HG03066 (cell line): ENCODE measurements around the gene USE1.
"Not testable (repeated sequence)": the region's sequence is repeated elsewhere in the genome, so short reads cannot be mapped to it uniquely, and the experiment has no call there.

Source experiments
- ATAC-seq: cut with Tn5 transposase; IDR thresholded peaks from one replicate; pipeline ENCODE4 v1.9.1; 2021; ENCODE audit warnings: low read depth; ENCODE audit not compliant: unreplicated experiment

Gene USE1, protein sequence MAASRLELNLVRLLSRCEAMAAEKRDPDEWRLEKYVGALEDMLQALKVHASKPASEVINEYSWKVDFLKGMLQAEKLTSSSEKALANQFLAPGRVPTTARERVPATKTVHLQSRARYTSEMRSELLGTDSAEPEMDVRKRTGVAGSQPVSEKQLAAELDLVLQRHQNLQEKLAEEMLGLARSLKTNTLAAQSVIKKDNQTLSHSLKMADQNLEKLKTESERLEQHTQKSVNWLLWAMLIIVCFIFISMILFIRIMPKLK

DNA sequence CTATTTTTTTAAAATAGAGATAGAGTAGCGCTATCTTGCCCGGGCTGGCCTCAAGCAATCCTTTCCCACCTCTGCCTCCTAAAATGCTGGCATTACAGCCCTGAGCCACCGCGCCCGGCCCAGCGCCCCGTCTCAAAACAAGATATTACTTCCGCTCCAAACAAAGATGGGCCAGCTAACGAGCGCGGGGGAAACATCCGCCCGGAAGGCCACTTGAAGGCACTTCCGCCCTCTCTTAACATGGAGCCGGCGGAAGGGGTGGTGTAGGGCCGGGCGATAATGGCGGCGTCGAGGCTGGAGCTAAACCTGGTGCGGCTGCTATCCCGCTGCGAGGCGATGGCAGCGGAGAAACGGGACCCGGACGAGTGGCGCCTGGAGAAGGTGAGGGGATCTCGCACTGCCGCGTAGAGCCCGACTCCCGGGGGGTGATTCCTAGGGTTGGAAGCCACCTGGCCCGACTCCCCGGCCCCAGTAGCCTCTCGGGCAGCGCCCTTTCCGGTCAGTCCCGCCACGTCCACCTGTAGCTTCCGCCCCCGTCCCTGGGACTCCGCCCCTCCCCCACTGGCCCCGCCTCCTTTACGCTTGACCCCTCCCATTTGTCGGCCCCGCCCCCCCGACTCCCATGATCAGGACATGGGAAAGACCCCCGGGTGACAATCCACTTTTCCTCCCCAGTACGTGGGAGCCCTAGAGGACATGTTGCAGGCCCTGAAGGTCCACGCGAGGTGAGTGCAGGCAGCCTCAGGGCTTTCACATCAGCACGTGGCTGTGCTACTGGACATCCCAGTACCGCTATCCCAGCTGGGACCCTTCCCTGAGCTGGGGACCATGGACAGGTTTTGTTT is at the start of gene USE1:
USE1 (plus strand) TSS at position 231 of the 845 bp plus-strand sequence; CDS start at position 280, 49 bp downstream.
- peak; percentile 80 for ATAC-seq

DNA sequence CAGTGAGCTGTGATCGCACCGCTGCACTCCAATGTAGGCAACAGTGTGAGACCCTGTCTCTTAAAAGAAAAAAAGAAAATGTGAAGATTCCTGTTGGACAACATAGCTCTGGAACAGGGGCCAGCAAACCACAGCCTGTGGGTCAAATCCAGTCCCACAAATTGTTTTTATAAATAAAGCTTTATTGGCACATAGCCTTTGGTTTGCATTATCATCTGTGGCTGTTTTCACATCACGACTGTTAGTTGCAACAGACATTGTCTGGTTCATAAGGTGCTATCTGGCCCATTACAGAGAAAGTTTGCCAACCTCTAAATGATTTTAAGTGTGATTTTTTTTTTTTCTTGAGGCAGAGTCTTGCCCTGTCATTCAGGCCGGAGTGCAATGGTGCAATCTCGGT is 49.4 kb upstream of the USE1 start:
- no peak for ATAC-seq

DNA sequence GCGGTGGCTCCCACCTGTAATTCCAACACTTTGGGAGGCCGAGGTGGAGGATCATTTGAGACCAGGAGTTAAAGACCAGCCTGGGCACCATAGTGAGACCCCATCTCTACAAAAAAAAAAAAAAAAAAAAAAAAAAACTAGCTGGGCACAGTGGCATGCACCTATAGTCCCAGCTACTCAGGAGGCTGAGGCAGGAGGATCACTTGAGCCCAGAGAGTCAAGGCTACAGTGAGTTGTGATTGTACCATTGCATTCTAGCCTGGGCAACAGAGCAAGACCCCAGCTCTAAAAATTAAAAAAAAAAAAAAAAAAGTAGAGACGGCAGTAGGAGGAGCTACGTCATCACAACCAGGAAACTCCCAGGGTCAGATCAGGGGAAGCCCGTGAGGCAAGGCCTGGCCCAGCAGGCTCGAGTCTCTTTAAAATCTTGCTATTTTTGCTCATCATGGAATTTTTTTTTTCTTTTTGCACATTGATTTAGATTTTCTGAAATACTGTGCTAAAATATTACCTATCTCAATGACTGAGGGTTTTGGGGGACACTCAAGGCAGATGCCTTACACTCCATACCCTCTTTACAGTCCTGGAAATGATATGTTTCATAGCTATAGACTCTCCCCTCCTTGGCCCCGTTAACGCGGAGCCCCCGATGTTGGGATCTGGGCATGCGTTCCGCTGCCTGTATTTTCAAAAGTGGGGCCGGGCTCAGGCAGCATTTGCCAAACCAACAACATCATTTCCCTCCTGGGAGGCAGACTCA is 44.4 kb upstream of the USE1 start:
- no peak for ATAC-seq

DNA sequence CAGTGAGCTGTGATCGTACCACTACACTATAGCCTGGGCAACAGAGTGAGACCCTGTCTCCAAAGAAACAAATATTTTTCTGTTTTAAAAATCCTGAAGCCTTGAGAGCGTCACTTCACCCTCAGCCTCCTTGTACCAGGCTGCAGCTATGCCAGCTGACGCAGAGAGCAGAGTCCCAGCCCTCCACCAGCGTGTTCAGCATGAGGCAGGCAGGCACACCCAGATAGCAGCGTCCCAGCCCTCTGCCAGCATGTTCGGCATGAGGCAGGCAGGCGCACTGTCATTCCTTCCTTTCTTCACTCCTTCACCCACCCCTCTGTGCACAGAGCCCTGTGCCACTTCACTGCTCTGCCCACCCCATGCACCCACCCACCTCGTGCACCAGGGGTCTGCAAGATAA is 43.3 kb upstream of the USE1 start:
- no peak for ATAC-seq

DNA sequence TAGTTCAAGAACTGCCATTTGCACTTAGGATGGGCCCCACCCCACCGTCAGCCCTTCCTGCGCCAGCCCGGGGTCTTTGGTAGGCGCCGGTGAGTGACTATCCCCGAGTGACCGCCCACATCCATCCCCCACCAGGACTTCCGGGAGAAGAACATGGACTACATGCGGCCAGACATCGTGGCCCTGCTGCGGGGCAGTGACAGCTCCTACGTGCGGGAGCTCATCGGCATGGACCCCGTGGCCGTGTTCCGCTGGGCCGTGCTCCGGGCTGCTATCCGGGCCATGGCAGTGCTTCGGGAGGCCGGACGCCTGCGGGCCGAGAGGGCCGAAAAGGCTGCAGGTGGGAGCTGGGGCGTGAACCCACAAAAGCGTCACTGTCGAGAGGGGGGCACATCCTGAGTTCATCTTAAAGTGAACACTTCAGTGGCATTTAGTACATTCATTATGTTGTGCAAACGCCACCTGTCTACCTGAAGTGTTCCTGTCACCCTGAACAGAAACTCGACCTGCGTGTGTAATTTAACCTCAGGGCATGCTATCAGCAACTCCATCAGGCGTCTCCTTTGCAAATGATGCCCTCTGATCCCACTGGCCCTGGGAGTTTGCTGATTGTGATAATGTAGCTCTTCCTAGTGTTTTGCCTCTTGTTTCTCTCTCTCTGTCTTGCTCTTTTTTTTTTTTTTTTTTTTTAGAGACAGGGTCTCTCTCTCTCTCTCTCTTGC is 42.4 kb upstream of the USE1 start:
- no peak for ATAC-seq

DNA sequence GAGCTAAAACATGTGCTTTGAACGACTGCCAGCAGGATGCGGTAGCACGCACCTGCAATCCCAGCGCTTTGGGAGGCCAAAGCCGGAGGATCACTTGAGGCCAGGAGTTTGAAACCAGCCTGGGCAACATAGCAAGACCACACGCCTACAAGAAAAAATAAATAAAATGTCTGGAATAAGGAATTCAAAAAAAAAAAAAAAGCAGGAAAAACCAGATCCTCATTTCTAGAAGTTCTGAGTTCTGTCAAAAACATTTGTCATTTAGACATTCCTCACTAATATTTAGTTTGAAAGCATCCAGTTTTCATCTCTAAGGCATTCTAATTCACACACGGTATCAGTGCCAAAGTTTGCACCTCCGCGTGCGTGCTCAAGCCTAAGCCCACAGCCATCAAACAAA is 36.9 kb upstream of the USE1 start:
- ATAC-seq = no peak

DNA sequence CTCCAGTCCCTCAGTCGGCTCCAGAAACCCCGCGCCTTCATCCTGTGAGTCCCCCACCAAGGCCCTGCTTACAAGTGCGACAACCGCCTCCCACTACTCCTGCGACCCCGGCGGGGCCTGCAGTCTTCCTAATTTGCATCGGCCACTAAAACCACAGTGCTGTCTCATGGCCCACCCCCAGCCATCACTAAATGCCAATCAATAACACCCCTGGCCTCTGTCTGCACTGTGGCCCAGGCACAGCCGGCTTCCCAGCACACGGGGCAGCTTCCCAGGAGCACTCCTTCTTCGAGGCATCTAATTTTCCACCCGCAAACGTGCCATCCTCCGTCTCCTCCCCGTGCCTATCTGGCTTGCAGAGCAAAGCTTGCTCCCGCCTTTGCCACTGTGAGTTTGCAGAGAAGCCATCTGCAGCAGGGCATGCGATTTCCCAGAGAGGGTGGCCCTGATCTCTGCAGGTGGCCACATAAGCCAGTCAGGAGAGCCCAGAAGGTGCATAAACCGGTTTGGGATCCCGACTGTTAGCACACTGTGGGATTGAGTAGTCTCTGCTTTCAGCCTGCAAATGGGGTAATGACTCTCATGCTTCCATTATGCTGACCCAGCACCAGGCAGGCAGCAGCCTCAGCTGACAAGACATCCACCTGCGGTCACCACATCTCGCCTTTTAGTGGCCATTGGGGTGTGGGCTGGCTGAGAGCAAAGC is 34.0 kb upstream of the USE1 start:
- no peak for ATAC-seq

DNA sequence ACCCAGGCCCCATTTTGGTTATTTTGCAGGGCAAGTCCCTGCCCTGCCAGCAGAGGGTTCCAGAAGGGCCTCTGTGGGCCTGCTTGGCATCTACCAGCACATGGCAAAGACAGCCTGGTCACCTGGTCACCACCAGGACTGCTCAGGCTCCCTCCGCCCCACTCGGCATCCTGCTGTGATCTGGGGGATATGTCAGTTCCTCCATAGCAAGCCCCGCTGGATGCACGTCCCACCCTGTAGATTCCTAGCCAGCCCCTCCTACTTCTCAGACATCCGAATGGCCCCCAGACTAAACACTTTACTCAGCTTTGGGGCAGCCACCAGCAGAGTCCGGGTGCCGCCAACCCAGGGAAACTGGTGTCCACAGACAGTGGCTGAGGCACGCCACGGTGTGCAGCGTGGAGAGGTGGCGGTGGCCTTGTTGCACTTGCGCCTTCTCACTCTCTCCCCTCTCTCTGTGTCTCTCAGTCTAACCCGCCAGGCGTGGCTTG is 31.8 kb upstream of the USE1 start:
- no peak for ATAC-seq

DNA sequence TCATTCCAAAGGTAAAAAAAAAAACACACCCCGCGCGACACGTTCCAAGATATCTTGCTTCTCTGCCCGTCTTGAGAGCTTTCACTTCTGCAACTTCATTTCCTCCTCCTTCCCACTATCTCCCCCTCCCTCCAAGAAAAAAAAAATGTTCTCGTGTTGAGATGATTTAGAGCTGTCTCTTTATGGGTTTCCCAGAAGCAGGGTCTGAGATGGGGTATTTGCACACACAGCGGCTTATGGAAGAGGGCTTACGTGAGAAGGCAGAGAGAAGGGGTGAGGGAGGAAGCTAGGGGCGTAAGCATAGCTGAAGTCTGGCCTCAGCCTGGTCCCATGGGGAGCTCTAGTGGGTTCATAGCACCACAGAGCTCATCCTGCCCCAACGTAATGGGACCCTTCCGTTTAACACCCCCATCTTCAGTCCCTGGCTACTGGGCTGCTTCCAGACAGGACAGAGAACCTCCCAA is 31.3 kb upstream of the USE1 start:
- ATAC-seq = no peak

DNA sequence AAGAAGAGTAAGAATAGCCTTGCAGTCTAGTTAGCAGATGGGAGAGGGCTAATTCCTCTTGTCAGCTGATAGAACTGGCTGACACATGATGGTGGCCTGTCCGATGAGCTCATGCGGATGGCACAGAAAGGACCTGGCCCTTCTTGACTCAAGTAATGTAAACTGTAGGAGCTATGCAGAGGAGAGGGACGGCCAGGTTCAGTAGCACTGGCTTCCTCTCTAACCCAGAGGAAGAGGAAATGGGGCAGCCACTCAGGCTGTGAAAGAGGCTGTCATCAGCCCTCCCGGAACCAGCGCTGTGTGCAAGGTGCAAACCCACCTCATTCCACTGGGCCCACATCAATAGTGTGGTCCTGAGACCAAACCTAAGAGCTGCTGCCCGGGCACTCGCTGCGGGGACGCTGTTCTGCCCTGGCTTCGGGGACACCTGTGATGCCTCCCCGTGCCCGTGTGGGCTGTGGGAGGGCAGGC is 30.8 kb upstream of the USE1 start:
- no peak for ATAC-seq

DNA sequence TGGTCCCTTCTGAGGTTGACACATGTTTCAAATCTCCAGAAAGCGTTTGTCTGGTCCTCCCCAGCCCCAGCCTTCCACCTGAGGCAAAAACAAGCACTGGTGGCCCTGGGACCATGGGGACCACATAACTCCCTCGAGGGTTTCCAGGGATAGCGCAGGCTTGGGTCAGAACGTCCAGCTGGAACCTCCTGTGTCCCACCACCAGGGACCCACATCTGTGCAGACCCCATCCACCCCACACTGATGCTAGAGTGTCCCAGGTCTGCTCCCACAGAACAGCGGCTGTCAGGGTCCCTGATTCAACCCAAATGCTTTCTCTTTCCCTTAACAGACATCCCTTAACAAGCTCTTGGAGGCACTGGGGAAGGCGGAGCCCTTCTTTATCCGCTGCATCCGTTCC is 29.6 kb upstream of the USE1 start:
- no peak for ATAC-seq

DNA sequence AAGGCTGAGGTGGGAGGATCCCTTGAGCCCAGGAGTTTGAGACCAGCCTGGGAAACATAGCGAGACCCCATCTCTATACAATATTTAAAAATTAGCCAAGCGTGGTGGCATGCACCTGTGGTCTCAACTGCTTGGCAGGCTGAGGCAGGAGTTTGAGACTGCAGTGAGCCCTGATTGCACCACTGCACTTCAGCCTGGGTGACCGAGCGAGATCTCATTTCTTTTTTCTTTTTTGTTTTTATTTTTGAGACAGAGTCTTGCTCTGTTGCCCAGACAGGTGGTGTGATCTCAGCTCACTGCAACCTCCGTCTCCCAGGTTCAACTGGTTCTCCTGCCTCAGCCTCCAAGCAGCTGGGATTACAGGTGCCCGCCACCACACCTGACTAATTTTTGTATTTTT is 23.4 kb upstream of the USE1 start:
- ATAC-seq = not testable (repeated sequence)

DNA sequence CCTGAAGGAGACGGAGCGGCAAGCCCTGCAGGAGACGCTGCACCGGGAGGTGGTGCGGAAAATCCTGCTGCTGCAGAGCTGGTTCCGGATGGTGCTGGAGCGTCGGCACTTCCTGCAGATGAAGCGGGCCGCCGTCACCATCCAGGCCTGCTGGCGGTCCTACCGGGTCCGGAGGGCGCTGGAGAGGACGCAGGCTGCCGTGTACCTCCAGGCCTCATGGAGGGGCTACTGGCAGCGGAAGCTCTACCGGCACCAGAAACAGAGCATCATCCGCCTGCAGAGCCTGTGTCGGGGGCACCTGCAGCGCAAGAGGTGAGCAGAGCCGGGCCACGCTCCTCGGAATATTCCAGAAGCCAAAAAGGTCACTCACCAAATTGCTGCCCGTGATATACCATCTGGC is 22.4 kb upstream of the USE1 start:
- ATAC-seq = no peak

DNA sequence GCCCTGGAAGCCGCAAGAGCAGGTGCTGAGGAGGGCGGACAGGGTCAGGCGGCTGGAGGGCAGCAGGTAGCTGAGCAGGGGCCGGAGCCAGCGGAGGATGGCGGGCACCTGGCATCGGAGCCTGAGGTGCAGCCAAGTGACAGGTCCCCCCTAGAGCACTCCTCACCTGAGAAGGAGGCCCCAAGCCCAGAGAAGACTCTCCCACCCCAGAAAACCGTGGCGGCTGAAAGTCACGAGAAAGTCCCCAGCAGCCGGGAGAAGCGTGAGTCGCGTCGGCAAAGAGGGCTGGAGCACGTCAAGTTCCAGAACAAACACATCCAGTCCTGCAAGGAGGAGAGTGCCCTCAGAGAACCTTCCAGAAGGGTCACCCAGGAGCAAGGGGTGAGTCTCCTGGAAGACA is 20.5 kb upstream of the USE1 start:
- no peak for ATAC-seq

DNA sequence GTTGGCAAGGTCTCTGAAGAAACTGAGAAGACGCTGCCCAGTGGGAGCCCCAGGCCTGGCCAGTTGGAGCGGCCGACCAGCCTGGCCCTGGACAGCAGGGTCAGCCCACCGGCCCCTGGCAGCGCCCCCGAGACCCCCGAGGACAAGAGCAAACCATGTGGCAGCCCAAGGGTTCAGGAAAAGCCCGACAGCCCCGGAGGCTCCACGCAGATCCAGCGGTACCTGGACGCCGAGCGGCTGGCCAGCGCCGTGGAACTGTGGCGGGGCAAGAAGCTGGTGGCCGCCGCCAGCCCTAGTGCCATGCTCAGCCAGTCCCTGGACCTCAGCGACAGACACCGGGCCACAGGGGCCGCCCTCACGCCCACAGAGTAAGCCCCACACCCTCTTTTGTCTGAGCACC is 20.1 kb upstream of the USE1 start:
- no peak for ATAC-seq

DNA sequence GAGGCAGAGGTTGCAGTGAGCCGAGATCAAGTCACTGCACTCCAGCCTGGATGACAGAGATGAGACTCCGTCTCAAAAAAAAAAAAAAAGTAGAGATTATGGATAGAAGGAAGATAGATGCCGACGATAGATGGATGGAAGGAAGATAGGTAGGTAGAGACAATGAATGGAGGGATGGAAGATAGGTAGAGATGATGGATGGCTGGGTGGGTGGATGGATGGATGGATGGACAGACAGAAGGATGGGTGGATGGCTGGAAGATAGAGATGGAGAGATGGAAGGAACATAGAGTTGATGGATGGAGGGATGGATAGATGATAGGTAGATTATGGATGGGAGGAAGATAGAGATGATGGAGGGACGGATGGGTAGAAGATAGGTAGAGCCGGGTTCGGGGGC is 18.5 kb upstream of the USE1 start:
- no peak for ATAC-seq

DNA sequence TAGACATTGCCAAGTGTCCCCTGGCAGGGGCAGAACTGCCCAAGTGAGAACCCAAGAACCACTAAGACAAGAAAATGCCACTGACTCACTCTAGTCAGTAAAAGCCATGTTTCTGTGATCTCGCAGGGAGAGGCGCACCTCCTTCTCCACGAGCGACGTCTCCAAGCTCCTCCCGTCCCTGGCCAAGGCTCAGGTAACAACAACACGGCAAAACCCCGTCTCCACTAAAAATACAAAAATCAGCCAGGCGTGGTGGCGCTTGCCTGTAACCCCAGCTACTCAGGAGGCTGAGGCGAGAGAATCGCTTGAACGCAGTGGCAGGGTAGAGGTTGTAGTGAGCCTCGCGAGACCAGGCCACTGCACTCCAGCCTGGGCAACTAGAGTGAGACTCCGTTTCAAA is 17.5 kb upstream of the USE1 start:
- no peak for ATAC-seq

DNA sequence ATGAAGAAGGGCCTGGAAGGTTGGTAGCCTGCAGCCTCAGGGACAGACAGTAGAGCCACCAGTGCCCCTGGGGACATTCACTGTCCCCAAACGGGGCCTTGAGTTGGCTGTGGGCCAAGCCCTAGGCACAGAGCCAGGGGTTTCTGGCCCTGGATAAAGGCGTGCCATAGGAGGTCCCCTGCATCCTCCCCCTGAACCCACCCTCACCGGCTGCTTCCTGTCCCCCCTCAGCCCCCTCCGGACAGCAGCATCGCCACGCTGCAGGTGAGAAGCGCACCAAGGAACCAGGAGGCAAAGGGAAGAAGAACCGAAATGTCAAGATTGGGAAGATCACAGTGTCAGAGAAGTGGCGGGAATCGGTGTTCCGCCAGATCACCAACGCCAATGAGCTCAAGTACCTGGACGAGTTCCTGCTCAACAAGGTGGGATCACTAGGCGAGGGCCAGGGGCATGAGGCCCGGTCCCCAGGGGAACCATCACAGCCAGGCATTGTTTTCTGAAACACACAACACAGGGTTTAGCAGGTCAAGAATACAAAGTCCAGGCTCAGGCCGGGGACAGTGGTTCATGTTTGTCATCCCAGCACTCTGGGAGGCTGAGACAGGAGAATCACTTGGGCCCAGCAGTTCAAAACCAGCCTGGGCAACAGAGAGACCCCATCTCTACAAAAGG is 14.6 kb upstream of the USE1 start:
- ATAC-seq = no peak

DNA sequence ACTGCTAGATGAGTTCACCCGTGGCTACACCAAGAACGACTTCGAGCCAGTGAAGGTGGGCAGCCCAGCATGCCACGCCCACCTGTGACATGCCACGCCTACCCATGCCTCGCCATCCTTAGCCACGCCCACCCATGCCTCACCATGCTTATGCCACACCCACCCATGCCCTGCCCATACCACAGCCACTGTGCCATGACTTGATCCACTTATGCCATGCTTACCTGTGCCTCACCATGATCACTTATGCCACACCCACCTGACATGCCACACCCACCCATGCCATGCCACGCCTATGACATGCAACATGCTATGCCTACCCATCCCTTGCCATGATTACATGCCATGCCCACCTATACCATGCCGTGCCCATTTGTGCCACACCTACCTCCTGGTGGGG is 12.9 kb upstream of the USE1 start:
- ATAC-seq = no peak
